DLD1 (cell line): ENCODE data around the gene S100P.

Source experiments
- in situ Hi-C: cut with HindIII; loops from 2 replicates; pipeline ENCODE4 v1.10.0; 2017; ENCODE audit warnings: low sequenced_read_pairs

Gene S100P

GRCh38 chr4:6695660-6696610 lies 2.3 kb downstream of the S100P start:
- in situ Hi-C loops = no loop called here

- in situ Hi-C loops = no loop called here
These were observed 2.9 kb downstream of the S100P start for GRCh38 chr4:6696611-6697010.

- in situ Hi-C loops = no loop called here
These were observed 3.5 kb downstream of the S100P start for GRCh38 chr4:6697131-6697530.

GRCh38 chr4:6699388-6699787 lies 5.7 kb downstream of the S100P start:
- in situ Hi-C loops = no loop called here

GRCh38 chr4:6699903-6700302 lies 6.2 kb downstream of the S100P start:
- in situ Hi-C loops = no loop called here

GRCh38 chr4:6701371-6701770 lies 7.7 kb downstream of the S100P start:
- in situ Hi-C loops = no loop called here

- in situ Hi-C loops = no loop called here
These were observed 9.1 kb downstream of the S100P start for GRCh38 chr4:6702761-6703160.

- in situ Hi-C loops = no loop called here
These were observed 10.1 kb downstream of the S100P start for GRCh38 chr4:6703786-6704185.

GRCh38 chr4:6705646-6706045 lies 12.0 kb downstream of the S100P start:
- in situ Hi-C loops = no loop called here

- in situ Hi-C loops = no loop called here
These were observed 12.5 kb downstream of the S100P start for GRCh38 chr4:6706173-6706572.

GRCh38 chr4:6709230-6710114 lies 15.8 kb downstream of the S100P start, which contains the start of gene MRFAP1L1:
MRFAP1L1 (minus strand) TSS chr4:6709865; CDS start chr4:6709629, 236 bp downstream.
- in situ Hi-C loops = no loop called here

- in situ Hi-C loops = no loop called here
These were observed 16.6 kb downstream of the S100P start for GRCh38 chr4:6710282-6710681.

- in situ Hi-C loops = no loop called here
These were observed 17.3 kb downstream of the S100P start for GRCh38 chr4:6710996-6711395.

GRCh38 chr4:6714954-6715353 lies 21.3 kb downstream of the S100P start:
- in situ Hi-C loops = no loop called here

GRCh38 chr4:6715704-6716017 lies 22.0 kb downstream of the S100P start:
- in situ Hi-C loops = no loop called here

GRCh38 chr4:6716018-6716911 lies 22.6 kb downstream of the S100P start, which contains the start of gene BLOC1S4:
BLOC1S4 (plus strand) TSS chr4:6716174; CDS start chr4:6716210, 36 bp downstream.
- in situ Hi-C loops = no loop called here

GRCh38 chr4:6716958-6717655 lies 23.4 kb downstream of the S100P start:
- in situ Hi-C loops = no loop called here

- in situ Hi-C loops = no loop called here
These were observed 25.4 kb downstream of the S100P start for GRCh38 chr4:6718932-6719610.

GRCh38 chr4:6719611-6720179 lies 26.0 kb downstream of the S100P start:
- in situ Hi-C loops = no loop called here
